GM19240 (cell line): ENCODE results near the gene ZBTB43.
"Not testable (repeated sequence)": the region's sequence is repeated elsewhere in the genome, so short reads cannot be mapped to it uniquely, and the experiment has no call there.

ENCODE experiments used
- DNase-seq: peaks from one replicate; pipeline ENCODE4 v3.0.0; 2011; ENCODE audit warnings: low spot score; ENCODE audit not compliant: insufficient read length

ZBTB43 gene

DNA sequence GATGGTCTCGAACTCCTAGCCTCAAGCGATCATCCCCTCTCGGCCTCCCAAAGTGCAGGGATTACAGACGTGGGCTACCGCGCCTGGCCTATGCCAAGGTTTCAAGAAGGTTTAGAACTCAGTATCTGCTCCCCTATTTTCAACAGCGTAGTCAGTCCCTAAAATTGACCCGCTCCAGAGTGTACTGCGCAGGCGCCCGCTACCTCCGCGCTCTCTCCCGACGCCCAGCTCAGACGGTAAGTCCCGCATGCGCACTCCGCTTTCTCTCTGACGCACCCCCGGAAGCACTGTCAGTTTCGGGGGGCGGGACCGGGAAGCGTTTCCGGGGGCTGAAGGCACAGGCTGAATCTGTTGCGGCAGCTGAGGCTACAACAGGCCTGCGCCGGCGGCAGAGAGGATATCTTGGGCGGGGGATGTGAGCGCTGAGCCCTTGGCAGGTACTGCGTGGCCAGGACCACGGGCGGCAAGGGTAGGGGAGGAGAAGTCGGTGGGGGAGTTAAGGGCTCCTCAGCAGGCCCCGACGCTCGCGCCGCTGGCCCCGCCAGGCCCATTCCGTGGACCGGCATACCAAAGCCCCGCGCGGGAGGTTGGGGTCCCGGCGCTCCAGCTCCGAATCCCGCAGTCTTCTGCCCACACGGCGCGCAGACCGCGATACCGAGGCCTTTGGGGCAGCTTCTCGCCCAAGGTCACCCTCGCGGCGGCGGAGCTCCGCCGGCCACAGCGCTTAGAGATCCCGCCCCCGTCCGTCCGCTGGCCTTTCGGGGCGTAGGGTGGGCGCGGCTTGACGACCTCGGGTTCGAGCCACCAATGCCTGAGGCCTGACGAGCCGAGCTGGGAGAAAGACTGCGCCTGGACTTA lies at the start of gene ZBTB43:
ZBTB43 (plus strand) TSS at position 345 of the 858 bp plus-strand sequence. CDS start 27,470 bp downstream, outside the sequence.
- peak; percentile 97 for DNase-seq

DNA sequence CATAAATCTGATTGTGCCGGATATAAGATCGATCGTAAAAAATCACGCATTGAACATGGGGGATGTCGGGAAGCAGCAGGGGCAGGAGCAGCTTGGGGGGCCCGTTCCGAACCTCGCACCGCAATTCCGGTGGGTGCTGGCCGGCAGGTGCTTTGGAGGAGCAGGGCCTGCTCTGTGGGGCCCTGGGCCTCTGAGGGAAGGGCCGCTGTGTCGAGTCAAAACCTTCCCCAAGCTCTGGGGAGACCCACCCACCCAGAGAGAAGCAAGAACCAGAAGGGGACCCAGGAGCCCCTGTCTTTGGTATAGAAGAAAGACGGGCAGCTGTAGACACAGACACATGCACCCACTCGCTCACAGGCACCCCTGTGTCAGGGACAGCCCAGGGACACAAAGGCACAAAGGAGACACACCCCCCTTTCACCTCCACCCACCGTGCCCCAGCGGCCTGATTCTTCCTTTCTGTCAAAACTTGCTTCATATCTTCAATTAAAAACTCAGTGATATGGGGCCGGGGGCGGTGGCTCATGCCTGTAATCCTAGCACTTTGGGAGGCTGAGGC lies 49.4 kb upstream of the ZBTB43 start:
- DNase-seq, result no peak

GRCh38 chr9:126756238-126756637 lies 48.6 kb upstream of the ZBTB43 start:
- no peak for DNase-seq

DNA sequence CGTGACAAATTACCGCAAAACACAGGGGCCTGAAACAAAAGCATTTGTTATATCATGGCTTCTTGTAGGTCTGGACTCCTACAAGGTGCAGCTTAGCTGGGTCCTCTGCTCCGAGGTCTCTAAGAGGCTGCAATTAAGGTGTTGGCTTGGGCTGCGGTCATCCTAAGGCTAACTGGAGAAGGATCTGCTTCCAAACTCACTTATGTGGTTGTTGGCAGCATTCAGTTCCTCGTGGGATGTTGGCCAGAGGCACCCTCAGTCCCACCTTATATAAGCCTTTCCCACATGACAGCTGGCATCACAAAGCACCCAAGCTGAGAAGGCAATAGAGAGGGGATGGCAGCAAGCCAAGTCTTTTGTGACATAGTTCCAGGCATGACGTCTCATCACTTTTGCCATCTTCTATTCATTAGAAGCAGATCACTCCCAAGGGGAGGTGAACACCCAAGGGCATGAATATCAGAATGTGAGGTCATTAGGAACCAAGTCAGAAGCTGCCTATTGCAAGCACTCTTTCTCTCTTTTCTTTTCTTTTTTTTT lies 47.9 kb upstream of the ZBTB43 start:
- no peak for DNase-seq

DNA sequence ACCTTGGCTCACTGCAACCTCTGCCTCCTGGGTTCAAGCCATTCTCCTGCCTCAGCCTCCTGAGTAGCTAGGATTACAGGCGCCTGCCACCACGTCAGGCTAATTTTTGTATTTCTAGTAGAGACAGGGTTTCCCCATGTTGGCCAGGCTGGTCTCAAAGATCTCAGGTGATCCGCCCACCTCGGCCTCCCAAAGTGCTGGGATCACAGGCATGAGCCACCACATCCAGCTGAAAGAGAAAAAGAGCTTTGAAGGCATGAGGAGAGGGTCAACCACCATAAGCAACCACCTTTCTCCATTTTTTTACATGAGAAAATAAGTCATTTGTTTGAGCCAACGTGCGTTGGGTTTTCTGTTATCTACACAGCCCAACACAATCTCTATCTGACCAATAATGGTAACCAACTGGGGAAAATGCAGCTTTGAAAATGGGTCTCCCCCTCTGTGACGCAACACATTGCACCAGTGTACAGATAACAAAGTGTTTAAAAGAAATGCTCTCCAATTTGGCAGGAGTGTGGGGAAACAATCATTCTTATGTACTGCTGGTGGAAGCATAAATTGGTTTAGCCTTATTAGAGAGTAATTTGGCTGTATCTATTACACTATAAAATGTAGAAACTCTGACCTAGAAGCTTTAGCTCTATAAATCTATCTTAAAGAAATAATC lies 45.8 kb upstream of the ZBTB43 start:
- no peak for DNase-seq

GRCh38 chr9:126761274-126761673 lies 43.6 kb upstream of the ZBTB43 start:
- no peak for DNase-seq

- DNase-seq, result no peak
Observed at GRCh38 chr9:126763130-126763764, 41.6 kb upstream of the ZBTB43 start.

- DNase-seq, result no peak
Observed at GRCh38 chr9:126773004-126773607, 31.7 kb upstream of the ZBTB43 start.

DNA sequence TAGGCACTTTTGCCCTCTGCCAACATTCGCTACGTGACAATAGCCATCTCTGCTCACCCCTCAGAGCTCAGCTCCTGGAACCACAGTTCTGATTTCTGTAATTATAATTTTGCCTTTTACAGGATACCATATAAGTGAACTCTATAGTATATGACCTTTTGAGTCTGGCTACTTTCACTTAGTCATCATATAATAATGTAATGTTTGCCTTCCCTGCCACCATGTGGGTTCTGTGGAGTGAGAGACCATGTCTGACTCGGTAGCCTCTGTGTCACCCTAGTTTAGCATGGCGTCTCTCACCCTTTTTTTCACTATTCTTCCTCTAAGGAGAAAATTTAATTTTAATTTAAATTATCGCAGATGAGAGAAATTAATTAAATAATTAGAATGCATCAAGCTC lies 28.9 kb upstream of the ZBTB43 start:
- no peak for DNase-seq

DNA sequence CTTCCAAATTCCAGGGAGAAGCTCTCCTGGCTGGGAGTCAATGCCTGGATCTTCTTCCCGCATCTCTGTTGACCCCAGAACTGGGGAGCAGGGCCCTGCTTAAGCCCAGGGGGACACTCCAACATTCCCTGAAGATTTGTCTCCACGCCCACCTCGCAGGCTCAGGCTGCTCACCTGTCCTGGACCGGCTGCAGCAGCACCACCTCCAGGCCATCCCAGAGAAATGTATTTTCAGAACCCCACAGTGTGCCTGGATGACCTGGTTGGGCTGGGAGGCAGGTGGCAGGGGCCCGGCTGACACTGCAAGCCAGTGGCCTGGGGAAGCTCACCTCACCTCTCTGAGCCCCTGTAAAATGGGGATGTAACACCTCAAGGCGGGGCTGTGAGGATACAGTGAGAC lies 27.1 kb upstream of the ZBTB43 start:
- DNase-seq, result no peak

GRCh38 chr9:126778141-126778540 lies 26.7 kb upstream of the ZBTB43 start:
- no peak for DNase-seq

DNA sequence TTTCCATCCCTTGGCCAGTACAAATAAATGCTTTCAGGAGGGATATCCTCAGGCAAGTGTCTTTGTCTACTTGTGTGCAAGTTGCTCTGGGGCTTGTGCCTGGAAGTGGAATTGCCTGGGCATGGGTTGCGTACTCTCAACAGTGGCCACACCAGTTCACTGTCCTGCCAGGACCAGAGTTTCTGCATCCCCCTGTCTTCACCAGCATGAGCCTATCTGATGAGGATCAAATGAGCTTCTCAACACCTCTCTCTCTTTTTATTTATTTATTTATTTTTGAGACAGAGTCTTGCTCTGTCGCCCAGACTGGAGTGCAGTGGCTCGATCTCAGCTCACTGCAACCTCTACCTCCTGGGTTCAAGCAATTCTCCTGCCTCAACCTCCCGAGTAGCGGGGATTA lies 26.1 kb upstream of the ZBTB43 start:
- DNase-seq, result not testable (repeated sequence)

DNA sequence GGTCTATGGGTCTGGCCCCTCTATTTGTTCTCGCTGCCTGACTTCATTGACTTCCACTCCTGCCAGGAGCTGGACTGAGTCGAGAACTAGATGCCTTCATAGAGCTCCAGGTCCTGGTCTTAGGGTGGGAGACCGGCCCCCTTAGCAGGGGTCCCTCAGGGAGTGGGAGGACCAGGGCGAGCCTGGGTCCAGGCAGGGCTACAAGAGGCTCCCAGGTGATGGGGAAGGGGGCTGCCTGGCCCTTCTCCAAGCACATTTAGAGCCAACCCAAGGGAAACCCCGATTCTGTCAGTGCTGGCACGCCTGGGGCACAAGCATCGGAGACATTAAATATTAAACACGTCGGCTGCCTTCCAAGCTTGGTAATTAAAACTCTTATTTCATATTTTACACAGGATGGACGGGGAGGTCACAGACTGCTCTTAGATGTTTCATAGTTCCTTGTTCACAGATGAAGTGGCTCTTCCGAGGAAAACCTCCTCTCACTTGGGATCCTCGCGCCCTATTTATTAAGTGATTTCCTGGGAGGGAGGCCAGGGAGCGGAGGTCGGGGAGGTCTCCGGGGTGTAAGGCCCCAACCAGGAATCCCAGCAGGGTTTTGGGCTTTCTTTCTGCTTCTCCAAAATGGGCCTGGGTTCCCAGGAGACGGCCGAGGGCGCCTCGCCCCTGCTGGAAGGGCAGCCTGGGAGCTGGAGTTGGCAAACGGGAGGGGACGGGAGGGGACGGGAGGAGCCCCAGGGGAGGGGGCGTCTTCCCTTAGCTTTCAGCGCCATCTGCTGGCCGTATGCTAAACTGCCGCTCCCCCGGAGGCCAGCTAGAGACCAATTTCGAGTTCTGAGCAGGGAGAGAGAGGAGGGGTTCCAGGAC lies 23.4 kb upstream of the ZBTB43 start:
- peak; percentile 56 for DNase-seq

- DNase-seq, result no peak
Observed at GRCh38 chr9:126782053-126782388, 22.8 kb upstream of the ZBTB43 start.

DNA sequence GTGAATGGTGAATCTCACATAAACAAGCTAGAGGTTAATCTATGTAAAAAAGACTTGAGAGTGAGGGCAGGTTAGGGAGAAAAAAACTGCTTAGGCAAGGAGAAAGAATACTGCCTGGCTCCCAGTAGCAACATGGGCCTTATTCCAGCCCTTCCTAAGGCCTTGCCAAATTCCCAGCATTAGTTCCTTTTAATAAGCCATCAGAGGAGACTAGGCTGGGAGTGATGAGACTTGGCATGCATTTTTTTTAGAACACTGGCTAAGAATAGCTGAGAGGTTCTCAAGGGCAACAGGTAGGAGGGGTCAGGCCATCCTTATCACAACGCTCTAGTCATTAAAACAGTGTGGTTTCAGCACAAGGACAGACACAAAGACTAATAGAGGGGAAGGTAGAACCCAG lies 20.9 kb upstream of the ZBTB43 start:
- DNase-seq, result no peak

- DNase-seq, result no peak
Observed at GRCh38 chr9:126784401-126784800, 20.4 kb upstream of the ZBTB43 start.

GRCh38 chr9:126784841-126785240 lies 20.0 kb upstream of the ZBTB43 start:
- not testable (repeated sequence) for DNase-seq

DNA sequence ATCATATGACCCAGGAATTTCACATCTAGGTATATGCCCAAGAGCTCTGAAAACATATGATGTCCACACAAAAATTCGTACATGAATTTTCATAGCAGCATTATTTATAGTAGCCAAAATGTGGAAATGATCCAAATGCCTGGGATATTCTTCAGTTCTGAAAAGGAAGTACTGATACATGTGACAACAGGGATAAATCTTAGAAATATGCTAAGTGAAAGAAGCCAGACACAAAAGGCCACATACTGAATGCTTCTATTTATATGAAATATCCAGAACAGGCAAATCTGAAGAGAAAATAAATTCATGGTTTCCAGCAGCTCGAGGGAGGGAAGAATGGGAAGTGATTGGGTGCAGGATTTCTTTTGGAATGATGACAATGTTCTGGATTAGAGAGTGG lies 16.8 kb upstream of the ZBTB43 start:
- DNase-seq, result no peak

GRCh38 chr9:126788634-126789349 lies 16.0 kb upstream of the ZBTB43 start:
- DNase-seq, result no peak

GRCh38 chr9:126790561-126790960 lies 14.3 kb upstream of the ZBTB43 start:
- no peak for DNase-seq
